ENCODE measurements around the gene NTPCR.

The NTPCR gene

GRCh38 chr1:233025567-233025966 is 75.2 kb downstream of the NTPCR start:
- Histone ChIP-seq H3K27ac (ENCODE audit: low read length) (no peak overlapping the region), H3K9me3 (ENCODE audit: insufficient read depth, low read depth, low read length) (no peaks in the 10 kb centered on the region), H3K4me3 (ENCODE audit: low read length) (no peak overlapping the region), H3K9ac (ENCODE audit: low read depth, low read length) (no peak overlapping the region), H3K4me1 (ENCODE audit: insufficient read depth, low read length) (peaks cover 12% of the 10 kb centered on the region; the same call in 1 of the 2 replicates), H3K36me3 (ENCODE audit: insufficient read depth, low read depth, low read length) (peaks cover 7% of the 10 kb centered on the region; the same call in 1 of the 2 replicates), H3K27me3 (ENCODE audit: insufficient read depth, low read length) (no peaks in the 10 kb centered on the region)

DNA sequence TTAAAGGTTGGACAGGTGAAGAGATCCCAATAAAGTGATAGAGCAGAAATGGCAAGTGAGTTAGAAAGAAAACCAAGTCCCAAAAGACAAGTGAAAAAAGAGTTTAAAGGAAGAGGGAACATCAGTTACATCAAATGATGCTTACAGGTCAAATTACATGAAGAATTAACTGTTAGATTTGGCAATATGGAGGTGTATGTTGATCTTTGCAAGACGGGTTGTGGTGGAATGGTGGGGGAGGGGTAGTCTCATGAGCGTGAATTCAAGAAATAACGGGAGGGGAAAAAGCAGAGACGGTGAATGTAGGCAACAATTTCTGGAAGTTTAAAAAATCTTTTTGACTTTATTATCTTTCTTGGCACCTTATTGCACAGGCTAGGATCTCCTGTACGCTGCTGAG is 76.6 kb downstream of the NTPCR start:
- Histone ChIP-seq H3K27me3 (ENCODE audit: insufficient read depth, low read length) (no peaks in the 10 kb centered on the region), H3K9ac (ENCODE audit: low read depth, low read length) (no peak overlapping the region), H3K4me1 (ENCODE audit: insufficient read depth, low read length) (peaks cover 12% of the 10 kb centered on the region; the same call in 1 of the 2 replicates), H3K9me3 (ENCODE audit: insufficient read depth, low read depth, low read length) (no peaks in the 10 kb centered on the region), H3K27ac (ENCODE audit: low read length) (no peak overlapping the region), H3K4me3 (ENCODE audit: low read length) (no peak overlapping the region), H3K36me3 (ENCODE audit: insufficient read depth, low read depth, low read length) (peaks cover 7% of the 10 kb centered on the region; the same call in 1 of the 2 replicates)

GRCh38 chr1:233031521-233031920 is 81.1 kb downstream of the NTPCR start:
- no peak overlapping the region for H3K27ac ChIP-seq (ENCODE audit: low read length)

DNA sequence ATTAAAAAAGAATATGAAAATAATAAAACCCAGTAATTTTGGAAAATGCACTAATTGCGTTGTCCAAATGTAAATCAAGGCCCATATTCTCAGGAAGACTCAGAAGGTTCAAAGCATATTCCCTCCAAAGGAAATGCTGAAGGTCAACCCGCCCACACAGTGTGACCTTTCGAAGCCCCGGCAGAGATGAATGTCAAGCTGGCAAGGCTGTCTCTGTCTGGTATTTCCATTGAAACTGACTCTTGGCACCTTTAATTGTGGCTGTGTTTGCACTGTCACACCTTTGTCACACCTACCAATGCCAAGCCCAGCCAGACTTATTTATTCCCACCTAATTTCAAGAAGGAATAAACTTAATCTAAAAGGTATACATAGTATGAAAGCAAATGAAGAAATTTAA is 82.5 kb downstream of the NTPCR start:
- Histone ChIP-seq H3K4me3 (ENCODE audit: low read length) (no peak overlapping the region), H3K4me1 (ENCODE audit: insufficient read depth, low read length) (no peaks in the 10 kb centered on the region; the same call in 1 of the 2 replicates), H3K36me3 (ENCODE audit: insufficient read depth, low read depth, low read length) (no peaks in the 10 kb centered on the region; the same call in 1 of the 2 replicates), H3K27me3 (ENCODE audit: insufficient read depth, low read length) (no peaks in the 10 kb centered on the region), H3K9ac (ENCODE audit: low read depth, low read length) (no peak overlapping the region), H3K9me3 (ENCODE audit: insufficient read depth, low read depth, low read length) (no peaks in the 10 kb centered on the region), H3K27ac (ENCODE audit: low read length) (no peak overlapping the region)

More at GRCh38 chr1:233031521-233031920, 81.1 kb downstream of the NTPCR start:
- Histone ChIP-seq H3K4me3 (ENCODE audit: low read length) (no peak overlapping the region), H3K36me3 (ENCODE audit: insufficient read depth, low read depth, low read length) (no peaks in the 10 kb centered on the region; the same call in 1 of the 2 replicates), H3K27me3 (ENCODE audit: insufficient read depth, low read length) (no peaks in the 10 kb centered on the region), H3K9ac (ENCODE audit: low read depth, low read length) (no peak overlapping the region), H3K9me3 (ENCODE audit: insufficient read depth, low read depth, low read length) (no peaks in the 10 kb centered on the region), H3K4me1 (ENCODE audit: insufficient read depth, low read length) (peaks cover 4% of the 10 kb centered on the region; the same call in 1 of the 2 replicates)

DNA sequence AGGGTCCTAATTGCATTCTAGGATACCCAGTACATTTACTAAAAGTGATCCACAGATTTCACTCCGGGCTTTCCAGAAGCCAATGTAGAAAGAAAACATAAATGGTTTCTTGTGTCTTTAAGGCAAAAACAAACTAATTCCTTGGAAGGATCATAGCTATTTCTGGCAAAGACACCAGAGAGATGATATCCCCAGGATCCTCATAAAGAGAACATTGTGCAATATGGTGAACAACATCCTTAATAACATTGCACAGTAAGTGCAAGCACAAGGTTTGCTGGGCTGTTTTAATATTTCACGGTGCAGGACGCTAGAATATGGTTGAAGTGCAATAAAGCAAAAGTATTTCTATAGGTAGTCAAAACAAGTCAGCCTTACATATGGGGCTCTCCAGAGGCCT is 83.0 kb downstream of the NTPCR start:
- Histone ChIP-seq H3K27ac (ENCODE audit: low read length) (no peak overlapping the region), H3K9ac (ENCODE audit: low read depth, low read length) (no peak overlapping the region), H3K27me3 (ENCODE audit: insufficient read depth, low read length) (no peaks in the 10 kb centered on the region), H3K4me3 (ENCODE audit: low read length) (no peak overlapping the region), H3K4me1 (ENCODE audit: insufficient read depth, low read length) (no peaks in the 10 kb centered on the region), H3K36me3 (ENCODE audit: insufficient read depth, low read depth, low read length) (no peaks in the 10 kb centered on the region; the same call in 1 of the 2 replicates), H3K9me3 (ENCODE audit: insufficient read depth, low read depth, low read length) (no peaks in the 10 kb centered on the region)

Data from iPS-20b (cell line).